GOT3 (cell line): ENCODE data around the gene TSPYL6.

Experiments
- DNase-seq: peaks from one replicate; lab custom pipeline; 2025; ENCODE audit warnings: mixed read lengths; lab: John Stamatoyannopoulos, UW

TSPYL6 gene

DNA sequence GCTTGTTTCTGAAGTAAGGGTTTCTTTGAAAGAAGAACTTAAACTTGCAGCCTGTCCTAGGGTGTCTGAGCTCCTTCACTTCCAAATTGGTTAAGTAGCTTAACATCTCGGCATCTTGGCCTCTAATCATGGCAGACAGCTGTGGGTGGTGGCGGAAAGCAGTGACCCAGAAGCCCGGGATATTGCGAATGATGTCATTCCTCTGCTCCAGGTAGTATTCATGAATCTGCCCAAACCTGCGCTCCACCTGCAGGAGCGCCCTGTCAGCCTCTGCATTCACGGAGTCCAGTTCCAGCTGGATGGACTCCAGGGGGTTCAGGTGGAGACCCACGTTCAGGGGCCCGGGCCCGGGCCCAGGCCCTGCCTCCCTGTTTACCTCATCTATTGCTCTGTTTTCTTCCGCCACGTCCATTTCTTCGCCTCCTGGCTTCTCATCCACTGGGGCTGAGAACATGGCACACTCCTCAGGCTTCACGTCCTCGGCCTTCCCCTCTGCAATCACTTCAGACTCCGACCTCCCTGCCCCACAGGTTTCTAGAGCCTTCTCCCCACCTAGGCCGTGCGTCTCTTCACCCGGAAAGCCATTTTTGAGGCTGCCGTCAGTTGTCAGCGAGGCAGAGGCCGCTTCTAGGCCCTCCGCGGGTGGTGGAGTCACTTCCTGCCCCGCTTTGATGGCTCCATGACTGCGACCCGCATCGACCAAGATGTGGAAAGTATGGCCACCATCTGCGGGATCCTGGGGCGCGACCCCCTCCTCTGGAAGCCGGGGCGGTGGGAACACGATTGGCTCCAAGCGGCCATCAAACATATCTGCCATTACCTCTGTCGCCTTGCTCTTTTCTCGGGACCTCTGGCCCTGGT is 569 bp downstream of the TSPYL6 start:
- DNase-seq, result no peak

DNA sequence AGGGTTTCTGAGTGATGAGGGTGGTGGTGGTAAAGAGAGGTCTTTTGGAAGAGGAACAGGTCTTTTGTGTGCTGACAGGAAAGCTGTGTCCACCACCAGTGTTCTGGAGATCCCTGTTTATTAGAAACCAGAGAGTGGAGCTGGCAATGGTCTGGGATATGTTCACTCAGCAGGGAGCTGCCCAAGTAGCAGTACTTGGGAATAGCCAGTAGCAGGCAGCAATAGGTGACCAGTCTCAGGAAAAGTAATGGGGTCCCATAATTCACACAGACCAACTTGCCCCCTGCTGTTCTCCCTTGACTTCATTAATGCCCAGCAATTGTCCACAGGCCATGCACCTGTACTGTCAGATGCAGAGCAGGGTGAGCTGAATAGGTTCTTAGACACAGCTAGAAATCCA is 1.8 kb downstream of the TSPYL6 start:
- no peak for DNase-seq

DNA sequence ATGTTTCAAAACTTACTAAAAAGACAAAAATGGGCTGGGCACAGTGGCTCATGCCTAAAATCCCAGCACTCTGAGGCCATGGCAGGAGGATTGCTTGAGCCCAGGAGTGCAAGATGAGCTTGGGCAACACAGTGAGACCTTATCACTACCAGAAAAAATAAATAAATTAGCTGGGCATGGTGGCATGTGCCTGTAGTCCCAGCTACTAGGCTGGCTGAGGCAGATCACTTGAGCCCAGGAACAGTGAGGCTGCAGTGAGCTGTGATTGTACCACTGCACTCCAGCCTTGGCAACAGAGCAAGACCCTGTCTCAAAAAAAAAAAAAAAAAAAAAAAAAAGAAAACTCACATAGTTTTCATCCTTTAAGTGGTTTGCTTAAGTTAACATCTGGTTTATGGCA is 6.4 kb downstream of the TSPYL6 start:
- no peak for DNase-seq

DNA sequence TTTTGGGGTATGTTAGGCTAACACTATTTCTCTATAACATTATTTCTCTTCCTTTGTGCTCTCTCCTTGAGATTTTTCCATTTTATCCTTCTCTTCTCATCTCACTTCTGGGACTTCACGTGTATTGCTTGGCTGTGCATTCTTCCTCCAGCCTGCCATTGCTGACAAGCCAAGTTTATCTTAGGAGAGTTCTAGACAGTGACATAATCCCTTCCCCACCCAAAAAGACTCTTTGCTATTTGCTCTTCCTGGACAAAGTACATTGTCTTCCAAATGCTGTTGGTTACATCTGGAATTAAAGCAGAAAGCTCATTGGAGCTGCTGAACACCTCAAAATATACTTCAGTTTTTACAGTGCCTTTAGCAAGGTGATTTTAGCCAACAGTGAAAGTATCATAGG is 8.9 kb downstream of the TSPYL6 start:
- DNase-seq, result no peak

DNA sequence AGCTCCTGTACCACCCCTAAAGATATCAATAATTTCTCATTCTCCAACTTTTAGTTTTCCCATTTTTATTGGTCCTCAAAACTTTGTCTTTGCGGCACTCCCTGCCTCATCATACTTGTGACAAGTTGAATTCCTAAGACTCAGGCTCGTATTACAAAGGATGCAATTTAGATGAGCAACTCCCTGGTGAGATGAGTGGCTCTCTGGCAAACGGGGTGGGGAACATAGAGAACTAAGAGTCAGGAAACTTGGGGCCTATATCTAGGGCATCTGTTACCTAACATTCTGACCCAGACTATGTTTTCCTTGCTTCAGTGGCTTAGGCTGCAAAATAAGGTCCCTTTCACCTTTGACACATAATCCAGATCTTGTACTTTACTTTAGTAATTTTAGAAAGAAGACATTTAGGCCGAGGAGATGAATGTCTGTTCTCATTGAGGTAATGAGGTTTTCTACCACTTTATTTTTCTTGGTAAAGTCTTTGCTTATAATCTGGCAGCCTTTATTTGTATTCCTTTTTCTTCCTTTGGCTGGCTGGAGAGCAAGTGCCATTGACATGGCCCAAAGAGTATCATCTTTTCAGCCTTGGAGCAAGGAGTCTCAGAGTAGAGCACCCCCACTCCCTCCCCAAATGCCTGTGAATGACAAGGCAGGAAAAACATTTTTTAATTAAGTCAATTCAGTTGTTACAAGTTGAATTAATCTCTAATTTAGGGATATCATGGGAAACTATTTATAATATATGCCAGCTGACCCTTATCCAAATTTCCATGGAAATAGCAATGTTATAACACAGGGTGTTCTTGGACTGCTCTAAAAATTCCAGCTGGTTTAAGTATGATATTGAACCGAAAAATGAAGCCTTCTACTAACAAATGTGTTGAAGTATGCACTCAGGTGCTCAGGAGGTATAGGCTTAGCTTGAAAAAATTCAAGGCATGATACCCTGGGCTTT is 15.2 kb downstream of the TSPYL6 start:
- no peak for DNase-seq

DNA sequence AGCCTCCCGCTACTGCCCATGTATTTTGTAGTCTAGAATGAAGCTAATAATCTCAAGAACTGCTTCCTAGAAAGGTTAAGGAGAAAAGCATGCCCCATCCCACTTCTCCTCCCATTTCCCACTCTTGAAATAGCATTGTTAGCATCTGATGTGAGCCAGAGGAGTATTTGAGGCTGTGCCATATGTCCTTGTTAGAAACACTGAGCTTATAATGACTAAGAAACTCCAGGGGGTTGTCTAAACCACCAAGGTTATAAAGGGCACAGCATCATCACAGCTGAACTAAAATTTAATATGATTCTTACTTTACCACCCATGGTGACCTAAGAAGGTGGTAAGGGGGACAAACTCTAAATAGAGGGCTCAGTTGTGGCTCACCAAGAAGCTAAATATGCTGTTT is 16.6 kb downstream of the TSPYL6 start:
- DNase-seq, result no peak

DNA sequence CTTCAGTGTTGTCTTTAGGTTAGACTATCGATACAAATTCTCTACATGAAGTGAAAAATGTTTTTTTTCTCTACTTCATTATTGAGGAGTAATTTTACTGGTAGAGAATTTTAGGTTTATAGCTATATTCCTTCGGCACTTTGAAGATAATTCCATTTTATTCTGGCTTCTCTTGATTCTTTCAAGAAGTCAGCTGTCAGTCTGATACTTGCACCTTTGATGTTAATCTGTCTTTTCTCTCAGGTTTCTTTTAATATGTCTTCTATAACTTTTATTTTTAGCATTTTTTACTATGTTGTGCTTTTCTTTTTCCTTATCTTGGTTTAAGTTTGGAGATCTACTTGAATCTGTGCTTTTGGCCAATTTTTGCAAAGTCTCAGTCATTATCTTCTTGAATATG is 18.6 kb downstream of the TSPYL6 start:
- no peak for DNase-seq

DNA sequence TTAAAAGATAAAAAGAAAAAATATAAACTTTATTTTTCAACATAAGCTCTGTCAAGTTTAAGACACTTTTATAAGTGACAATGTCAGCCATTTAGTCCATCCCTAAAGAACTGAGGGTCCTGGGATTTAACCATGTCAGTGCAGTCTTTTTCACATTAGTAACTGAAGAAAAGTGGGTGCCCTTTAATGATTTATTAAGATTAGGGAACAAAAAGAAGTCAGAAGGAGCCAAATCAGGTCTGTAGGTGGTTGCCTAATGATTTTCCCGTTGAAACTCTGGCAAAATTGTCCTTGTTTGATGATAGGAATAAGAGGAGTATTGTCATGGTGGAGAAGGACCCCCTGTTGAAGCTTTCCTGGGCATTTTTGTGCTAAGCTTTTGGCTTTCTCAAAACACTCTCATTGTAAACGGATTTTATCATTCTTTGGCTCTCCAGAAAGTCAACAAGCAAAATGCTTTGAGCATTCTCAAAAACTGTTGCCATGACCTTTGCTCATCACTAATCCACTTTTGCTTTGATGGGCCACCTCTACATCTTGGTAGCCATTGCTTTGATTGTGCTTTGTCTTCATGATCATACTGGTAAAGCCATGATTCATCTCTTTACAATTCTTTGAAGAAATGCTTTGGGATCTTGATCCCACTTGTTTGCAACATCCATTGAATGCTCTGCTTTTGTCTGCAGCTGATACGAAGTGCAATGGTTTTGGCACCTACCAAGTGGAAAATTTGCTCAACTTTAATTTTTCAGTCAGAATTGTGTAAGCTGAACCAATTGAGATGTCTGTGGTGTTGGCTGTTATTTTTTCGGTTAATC is 22.0 kb downstream of the TSPYL6 start:
- no peak for DNase-seq

DNA sequence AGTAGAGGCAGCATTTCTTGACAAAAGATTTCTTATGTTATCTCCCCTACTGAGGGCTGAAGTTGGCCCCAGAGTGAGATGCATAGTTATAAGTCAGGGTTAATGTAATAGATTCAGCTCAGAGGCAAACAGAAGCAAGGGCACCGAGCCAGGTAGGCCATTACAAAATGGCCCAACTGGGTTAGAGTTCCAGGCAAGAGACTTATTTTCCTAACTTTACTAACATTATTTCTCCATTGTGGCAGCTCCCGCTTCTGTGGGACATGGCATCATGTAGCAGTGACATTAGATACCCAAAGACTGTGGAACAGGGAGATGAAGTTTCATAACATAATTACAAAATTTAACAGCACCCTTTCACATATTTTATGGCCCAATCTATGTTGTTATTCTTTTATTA is 27.1 kb downstream of the TSPYL6 start:
- no peak for DNase-seq

DNA sequence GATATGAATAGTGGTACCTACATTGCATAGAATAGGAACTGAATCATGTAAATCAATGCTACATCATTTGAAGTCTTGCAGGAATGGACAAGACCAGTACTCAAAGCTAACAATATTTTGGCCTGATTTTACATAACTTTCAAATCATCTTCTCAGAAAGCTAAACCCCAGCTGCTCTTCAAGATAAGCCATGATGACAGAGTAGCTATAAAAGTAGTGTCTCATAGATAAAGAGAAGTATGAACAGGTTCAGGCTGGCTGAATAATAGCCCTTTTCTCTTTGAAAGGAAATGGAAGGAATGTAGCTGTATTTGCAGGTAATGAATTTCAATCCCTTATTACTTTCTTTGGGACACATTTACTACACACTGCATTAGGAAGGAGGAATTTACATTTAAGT is 28.2 kb downstream of the TSPYL6 start:
- DNase-seq, result no peak

DNA sequence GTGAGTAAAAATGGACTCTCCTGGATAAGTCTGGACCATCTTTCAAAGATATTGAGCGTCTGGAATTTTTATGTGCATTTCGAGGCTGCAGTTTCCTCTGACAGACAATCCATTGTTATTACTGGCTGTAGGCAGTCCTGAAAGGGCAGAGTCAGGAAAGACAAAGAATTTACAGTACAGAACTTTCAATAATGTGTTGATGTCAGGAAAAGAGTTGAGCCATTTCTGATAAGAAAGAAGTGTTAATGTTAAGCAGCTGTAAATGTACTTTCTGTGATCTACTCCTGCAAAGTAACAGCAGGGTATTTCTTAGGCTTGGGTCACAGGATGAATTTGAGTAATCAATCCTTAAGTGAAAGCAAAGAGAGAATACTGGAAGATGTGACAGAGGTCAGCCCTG is 29.8 kb downstream of the TSPYL6 start:
- no peak for DNase-seq

DNA sequence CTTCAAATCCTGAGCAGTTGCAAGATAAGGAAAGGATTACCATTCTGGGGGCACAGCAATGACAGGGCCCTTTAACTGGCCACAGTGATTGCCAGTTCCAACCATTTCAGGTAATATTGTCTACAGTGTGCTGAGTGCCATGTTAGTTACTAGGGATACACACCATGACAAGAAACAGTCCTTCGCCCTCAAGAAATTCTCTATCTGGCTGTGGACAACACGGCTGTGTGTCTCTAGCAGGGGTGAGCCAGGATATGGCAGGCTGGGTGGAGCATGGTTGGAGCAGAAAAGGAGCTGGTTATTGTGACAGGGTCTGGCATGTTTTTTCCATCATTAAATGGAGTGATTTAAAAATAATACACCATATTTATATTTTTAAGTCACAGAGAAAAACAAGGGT is 31.0 kb downstream of the TSPYL6 start:
- no peak for DNase-seq

DNA sequence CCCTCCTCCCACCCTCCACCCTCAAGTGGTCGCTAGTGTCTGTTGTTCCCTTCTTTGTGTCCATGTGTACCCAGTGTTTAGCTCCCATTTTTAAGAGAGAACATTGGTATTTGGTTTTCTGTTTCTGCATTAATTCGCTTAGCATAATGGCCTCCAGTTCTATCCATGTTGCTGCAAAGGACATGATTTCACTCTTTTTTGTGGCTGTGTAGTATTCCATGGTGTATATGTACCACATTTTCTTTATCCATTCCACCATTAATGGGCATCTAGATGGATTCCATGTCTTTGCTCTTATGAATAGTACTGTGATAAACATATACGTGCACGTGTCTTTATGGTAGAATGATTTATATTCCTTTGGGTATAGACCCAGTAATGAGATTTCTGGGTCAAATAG is 42.9 kb downstream of the TSPYL6 start:
- DNase-seq, result no peak

DNA sequence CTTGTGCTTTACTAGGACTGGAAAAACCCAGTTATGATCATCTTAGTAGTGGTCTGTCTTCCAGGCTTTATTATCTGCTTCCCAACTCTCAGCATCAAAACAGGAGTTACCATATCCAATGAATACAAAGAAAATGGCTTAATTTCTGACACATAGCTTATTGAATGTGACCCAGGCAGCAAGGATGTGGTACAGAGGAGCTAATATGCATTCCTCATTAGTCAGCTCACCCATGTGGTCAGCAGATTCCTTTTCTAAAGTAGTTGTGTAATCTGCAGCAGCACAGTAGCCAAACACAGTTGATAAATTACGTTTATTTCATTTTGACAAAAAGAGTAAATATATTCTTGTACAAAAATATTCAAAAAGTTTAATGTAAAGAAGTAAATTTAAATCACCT is 43.6 kb downstream of the TSPYL6 start:
- DNase-seq, result no peak

DNA sequence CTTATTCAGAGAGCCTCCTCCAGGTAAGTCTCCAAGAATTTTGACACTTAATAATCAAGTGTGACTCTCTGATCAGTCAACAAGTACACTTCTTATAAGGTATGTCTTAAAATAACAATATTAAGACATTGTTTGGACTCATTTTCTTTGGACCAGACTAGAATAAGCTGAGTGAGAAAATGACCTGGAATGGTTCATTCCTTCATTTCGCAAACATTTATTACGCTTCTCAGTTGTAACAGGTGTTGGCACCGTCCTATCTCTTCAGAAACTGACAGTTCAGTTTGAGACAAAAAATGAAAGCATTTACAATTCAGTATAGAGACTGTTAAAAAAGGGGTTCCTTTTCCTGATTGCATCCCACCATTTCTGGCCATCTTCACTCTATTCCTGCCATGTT is 46.6 kb downstream of the TSPYL6 start:
- no peak for DNase-seq

DNA sequence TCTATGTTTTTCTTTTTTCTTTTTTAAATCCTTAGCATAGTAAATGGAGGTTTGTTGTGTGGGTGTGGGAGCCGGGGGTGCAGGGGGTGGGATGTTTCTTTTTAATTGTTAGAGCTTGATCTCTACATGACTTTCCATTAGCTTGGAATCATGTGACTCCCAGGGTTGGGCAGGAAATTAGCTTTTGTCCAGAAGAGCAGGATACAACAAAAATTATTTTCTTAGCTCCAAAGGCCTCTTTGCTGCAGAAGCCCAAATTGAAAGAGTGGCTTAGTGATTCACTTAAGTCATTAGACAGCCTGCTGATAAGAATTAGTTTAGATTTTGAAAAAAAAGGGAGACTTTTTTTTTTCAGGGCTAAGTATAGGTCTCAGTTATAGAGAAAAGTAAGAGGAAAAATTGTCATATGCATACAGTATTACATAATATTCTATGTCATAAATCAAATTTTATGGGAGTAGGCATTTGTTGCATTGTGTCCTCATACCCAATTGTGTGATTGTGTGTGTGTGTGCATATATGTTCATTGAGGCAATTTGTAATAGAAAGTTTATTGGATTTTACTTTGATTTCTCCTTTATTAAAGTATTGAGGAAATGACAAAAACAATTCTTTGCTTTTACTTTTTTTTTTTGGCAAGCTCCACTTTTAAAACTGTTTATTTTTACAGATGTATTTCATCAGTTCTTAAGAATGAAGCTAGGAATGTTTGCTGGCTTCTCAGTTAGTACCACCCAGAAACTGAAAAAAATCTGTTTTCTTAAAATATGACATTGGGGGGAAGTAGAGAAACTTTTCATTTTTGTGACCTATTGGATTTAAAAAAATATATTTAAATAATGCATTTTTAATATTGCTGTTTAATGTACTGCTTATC is 47.4 kb downstream of the TSPYL6 start:
- DNase-seq, result no peak

DNA sequence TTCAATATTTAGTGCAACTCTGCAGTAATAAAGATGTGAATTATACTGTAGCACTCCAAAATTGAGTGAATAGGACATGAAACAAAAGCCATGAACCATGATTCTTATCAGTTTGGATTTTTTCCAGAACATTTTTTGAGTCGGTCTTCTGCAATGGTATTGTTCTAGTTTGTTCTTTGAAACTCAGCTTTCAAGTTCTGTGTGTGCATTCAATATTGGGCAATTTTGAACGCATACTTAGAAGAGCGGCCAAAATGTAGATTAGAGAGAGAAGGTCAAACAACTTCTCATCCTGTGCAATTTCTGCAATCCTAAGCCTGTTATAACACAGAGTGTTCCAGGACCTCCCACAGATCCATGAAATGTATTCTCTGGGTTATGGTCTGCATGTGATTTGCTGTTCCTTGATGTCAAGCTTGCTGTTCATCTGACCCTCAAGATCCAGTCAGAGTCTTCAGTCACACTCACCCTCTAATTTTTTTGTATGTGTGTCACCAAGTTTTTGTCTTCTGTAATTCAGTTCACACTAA is 48.3 kb downstream of the TSPYL6 start:
- DNase-seq, result no peak

DNA sequence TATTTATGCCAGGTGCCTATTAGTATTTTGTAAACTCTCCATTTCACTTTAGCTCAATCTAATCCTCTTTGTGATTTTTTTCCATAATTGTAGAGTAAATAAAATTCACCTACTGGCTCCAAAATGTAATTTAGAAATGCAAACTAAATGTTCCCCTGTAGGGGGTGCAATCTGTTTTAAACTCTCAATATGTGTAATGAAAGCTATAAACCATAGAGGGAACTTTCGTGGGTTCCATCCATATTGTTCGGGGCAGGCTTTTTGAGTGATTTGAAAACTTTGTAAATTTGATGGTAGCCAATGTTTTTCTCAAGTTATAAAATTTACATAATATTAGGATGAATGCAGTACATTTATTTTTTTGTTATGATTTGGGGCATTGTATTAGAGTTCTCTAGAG is 49.4 kb downstream of the TSPYL6 start:
- DNase-seq, result no peak

DNA sequence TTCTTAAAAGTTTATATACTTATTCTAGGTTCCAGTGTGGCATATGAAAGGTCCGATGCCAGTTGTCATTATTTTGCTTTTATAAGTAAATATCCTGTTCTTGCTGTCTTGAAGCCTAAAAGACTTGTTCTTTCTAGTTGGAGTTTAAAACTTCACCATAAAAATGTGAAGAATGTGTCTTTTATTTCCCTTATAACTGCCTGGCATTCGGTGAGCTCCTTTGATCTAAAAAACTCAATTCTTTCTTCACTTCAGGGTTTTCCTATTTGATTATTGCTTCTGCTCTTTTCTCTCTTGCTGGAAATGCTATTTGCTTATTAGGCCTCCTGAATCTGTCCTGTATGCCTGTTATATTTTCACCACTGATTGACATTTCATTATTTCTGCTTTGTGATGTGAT is 51.6 kb downstream of the TSPYL6 start:
- no peak for DNase-seq
